Fibroblast of the conjunctiva (primary cell): ENCODE data around the gene BPIFB4.
"Not testable (repeated sequence)": the region's sequence is repeated elsewhere in the genome, so short reads cannot be mapped to it uniquely, and the experiment has no call there.

ENCODE experiments used
- DNase-seq: peaks from one replicate; pipeline ENCODE4 v3.0.0-alpha.2; 2010; ENCODE audit warnings: low read depth

Gene BPIFB4

GRCh38 chr20:33086052-33086722 lies 6.7 kb downstream of the BPIFB4 start:
- no peak for DNase-seq

DNA sequence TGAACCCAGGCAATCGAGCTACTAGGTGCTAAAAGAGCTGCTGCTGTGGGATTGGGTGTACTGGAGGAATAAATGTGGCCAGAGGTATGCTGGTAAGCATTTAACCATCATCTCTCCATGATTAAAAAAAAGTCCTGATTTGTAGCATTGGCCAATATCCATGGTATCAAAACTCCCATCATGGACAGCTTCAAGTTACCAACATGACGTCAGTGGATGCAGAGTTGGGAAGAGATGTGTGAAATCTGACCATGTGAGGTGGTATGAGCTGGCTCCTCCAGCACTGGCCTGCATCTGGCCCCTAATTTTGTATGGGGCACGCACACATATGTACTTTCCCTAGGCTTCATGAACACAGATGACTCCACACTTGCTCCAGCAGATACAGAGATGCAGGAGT lies 11.7 kb downstream of the BPIFB4 start:
- no peak for DNase-seq

- no peak for DNase-seq
Measured at GRCh38 chr20:33091693-33092092, 12.2 kb downstream of the BPIFB4 start.

- no peak for DNase-seq
Measured at GRCh38 chr20:33092361-33092760, 12.9 kb downstream of the BPIFB4 start.

- no peak for DNase-seq
Measured at GRCh38 chr20:33093074-33093473, 13.6 kb downstream of the BPIFB4 start.

DNA sequence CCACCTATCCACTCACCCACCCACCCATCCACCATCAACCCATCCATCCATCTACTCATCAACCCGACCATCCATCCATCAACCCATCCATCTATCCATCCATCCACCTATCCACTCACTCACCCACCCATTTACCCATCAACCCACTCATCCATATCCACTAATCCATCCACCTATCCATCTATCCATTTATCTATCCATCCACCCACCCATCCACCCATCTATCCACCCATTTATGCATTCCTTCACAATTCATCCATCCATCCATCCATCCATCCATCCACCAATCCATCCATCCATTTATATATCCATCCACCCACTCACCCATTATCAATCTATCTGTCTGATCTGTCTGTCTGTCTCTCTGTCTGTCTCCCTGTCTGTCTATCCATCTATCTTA lies 14.1 kb downstream of the BPIFB4 start:
- no peak for DNase-seq

- no peak for DNase-seq
Measured at GRCh38 chr20:33095249-33095648, 15.8 kb downstream of the BPIFB4 start.

DNA sequence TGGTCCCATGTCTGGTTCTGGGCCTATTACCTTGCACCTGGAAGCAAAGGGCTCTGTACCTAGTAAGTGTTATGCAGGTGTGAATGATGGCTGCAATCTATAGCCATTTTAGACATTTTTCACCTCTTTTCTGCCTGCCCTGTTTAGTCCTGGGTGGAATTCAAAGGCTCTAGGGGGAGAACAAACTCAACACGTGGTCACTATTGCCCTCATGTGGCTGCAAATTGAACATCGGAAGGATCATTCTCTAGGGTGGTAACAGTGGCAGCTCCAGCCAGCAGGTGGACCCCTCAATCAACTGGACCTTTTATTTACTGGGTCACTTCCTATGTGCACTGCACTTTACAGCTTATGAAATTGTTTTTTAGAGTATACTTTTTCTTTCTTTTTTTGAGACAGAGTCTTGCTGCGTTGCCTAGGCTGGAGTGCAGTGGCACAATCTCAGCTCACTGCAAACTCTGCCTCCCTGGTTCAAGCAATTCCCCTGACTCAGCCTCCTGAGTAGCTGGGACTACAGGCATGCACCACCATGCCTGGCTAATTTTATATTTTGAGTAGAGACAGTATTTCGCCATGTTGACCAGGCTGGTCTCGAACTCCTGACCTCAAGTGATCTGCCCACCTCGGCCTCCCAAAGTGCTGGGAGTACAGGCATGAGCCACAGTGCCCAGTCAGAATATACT lies 16.6 kb downstream of the BPIFB4 start:
- peak; percentile 14 for DNase-seq

DNA sequence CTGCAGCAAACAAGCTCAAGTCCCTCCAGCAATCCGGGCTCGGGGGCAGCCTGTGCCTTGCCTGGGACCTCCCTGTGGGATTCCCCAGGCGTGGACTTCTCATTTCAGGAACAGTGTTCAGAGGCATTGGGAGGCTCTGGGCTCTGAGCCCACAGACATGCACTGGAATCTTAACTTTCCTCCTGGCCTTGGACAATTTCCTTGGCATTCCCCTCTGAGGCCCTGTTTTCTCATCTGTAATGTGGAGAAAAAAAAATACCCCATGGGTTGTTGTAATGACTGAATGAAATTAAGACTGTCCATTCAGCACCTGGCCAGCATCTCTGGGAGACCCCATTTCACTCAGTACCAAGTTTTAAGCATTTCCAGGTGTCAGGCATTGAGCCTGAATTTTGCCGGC lies 17.6 kb downstream of the BPIFB4 start:
- no peak for DNase-seq

DNA sequence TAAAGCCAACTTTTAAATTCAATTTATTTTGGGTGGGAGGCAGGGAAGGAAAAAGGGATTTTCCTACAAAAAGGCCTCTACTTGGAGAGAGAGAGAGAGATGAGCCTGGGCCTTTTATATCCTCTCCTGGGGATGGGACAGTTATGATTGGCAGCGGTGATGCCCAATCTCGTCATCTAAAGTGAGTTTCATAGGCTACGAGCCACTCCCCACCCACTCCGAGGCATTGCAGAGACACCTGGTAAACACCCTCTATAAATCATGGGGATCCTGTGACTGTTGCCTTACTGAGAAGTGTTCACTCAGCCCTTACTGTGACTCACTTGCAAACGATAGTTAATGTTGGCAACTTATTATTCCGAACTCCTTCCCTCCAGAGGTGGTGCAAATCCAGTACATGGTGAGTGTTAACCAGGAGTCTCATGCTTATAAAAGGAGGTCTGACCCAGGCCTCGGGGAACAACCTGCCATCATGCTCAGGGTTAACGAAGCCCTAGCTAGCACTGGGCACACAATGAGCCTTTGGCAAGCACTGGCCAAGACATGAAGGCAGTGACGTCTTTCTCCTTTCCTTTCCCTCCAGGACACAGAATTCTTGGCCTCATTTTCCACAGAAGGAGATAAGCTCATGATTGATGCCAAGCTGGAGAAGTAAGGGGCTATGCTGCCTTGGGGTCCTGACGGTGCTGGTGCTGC lies 20.5 kb downstream of the BPIFB4 start:
- DNase-seq, result no peak

- no peak for DNase-seq
Measured at GRCh38 chr20:33103556-33103955, 24.1 kb downstream of the BPIFB4 start.

DNA sequence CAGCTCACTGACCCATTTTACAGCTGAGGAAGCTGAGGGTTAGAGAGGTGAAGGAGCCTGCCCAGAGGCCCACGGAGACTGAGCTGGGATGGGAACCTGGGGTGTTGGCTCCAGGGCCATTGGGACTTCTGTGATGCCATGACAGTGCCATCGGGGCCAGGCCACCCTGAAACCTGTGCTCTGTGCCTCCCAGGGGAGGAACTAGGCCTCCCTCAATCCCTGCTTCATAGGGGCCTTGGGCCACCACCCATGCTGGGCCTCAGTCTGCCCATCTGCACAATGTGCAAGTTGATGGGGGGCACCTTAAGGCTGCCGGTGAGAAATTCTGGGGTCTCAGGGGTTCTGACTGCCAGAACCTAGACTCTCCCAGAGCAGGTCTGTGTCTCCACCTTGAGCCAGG lies 24.9 kb downstream of the BPIFB4 start:
- no peak for DNase-seq

DNA sequence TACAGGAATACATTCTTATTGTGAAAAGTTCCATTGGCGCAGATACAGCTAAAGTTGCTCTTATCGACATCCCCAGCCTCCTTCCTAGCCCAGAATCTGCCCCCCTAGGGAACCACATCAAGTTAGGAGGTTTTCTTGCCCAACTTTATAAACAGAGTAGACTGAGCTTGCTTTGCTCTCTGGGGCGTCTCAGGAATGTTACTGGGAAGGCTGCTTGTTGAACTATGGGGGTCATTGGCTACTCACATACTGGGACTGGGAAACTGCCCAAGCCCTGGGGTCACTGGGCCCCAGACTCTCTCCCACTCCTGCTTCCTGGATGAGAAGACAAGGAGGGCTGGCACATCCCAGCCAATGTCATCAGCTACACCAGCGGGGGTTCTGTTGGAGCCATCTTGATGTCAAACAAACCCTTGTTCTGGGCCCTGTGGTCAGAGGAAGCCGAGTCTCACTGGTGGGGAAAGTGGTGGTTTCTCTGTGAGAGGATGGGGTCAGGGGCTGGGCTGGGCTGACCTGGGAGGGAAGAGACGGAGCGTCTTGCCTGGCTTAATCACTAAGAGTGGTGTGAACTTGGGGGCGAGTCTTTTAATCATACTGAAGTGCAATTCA lies 26.0 kb downstream of the BPIFB4 start:
- no peak for DNase-seq

- DNase-seq, result not testable (repeated sequence)
Measured at GRCh38 chr20:33106058-33106620, 26.7 kb downstream of the BPIFB4 start.

GRCh38 chr20:33108661-33109060 lies 29.2 kb downstream of the BPIFB4 start:
- no peak for DNase-seq

DNA sequence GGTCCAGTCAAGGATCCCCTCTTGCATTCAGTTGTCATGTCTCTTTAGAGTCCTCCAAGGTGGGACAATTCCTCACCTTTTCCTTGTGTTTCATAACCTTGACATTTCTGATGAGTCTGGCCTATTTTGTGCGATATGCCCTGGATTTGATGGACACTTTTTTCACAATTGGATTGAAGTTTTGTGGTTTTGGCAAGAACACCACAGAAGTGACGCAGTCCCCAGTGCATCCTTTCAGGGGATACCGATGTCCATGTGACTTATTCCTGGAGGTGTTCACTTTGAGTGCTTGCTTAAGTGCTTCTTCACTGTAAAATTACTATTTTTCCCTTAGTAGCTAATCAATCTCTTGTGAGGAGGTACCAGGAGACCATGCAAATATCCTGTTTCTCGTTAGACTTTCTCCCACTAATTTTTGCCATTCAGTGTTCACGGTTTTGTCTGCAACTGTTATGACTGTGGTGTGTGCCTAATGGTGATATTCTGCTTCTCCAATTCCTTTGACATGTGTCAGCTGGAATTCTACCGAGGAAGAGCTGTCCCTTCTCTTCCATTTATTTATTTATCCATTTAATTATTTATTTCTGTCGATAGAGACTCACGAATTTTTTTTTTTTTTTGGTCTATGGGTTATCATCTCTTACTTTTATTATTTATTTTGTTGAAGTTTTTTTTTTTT lies 30.8 kb downstream of the BPIFB4 start:
- DNase-seq, result no peak

- no peak for DNase-seq
Measured at GRCh38 chr20:33111306-33111705, 31.9 kb downstream of the BPIFB4 start.

- no peak for DNase-seq
Measured at GRCh38 chr20:33112547-33113386, 33.3 kb downstream of the BPIFB4 start.

DNA sequence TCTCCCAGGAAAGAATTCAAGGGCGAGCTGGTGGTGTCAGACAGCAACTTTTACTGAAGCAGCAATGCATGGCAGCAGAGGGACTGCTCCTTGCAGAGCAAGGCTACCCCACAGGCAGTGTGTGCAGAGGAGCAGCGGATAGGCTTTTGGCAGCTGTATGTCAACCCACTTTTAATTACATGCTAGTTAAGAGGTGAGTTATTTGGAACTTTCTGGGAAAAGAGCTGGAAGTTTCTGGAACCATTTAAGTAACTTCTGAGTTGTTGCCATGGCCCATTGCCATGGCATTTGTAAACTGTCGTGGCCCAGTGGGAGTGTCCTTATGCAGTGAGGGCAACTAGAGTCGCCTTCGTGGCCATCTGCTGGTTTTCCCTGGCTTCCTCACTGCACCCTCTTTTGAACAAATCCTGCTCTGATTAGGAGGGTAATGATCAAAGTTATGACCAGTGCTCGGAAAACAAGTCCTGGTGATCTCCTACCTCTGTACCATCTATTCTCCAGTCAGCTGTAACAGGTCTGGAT lies 34.0 kb downstream of the BPIFB4 start:
- no peak for DNase-seq

DNA sequence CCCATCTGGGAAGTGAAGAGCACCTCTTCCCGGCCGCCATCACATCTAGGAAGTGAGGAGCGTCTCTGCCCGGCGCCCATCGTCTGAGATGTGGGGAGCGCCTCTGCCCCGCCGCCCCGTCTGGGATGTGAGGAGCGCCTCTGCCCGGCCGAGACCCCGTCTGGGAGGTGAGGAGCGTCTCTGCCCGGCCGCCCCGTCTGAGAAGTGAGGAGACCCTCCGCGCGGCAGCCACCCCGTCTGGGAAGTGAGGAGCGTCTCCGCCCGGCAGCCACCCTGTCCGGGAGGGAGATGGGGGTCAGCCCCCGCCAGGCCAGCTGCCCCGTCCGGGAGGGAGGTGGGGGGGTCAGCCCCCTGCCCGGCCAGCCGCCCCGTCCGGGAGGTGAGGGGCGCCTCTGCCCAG lies 36.1 kb downstream of the BPIFB4 start:
- DNase-seq, result not testable (repeated sequence)
